Psoas muscle (tissue), 8 donors: ENCODE results near the gene PXMP2. TPM values are rescaled to one million over a fixed set of nuclear protein-coding genes. Genes with fewer than 3 reads are reported as not detected.

Experiments
- ATAC-seq, 4 donors: fragments of 200-7000 bp; cut with Tn5 transposase; one replicate each; pipeline ENCODE4 v1.9.1; 2020; ENCODE audit warnings: moderate library complexity in 3 of 4, mild to moderate bottlenecking in 2 of 4
- DNase-seq, 2 donors: peaks; one replicate each; pipeline ENCODE4 v3.0.0-alpha.2; 2020
- H3K27ac ChIP-seq: fragments of 200-600 bp; one replicate; pipeline ENCODE4 v1.8.0; 2022
- H3K27me3 ChIP-seq, 3 donors: fragments of 200-600 bp in 1 of 3; one replicate each; pipeline versions ENCODE4 v1.6.1 to v1.8.0; 2013 to 2022; ENCODE audit warnings: low read length in 2 of 3, mild to moderate bottlenecking in 2 of 3, moderate library complexity in 1 of 3; ENCODE audit not compliant: insufficient read depth in 3 of 3
- H3K36me3 ChIP-seq, 2 donors: fragments of 200-600 bp in 1 of 2; one replicate each; pipeline versions ENCODE4 v1.6.1 to v1.8.0; 2013 to 2022; ENCODE audit warnings: low read depth in 1 of 2, mild to moderate bottlenecking in 1 of 2, moderate library complexity in 1 of 2; ENCODE audit not compliant: insufficient read depth in 1 of 2
- H3K4me1 ChIP-seq: fragments of 200-600 bp; one replicate; pipeline ENCODE4 v1.8.0; 2022
- H3K4me3 ChIP-seq: fragments of 200-600 bp; one replicate; pipeline ENCODE4 v1.8.0; 2022; ENCODE audit warnings: mild to moderate bottlenecking
- H3K9me3 ChIP-seq: fragments of 200-600 bp; one replicate; pipeline ENCODE4 v1.8.0; 2022
- WGBS, 3 donors: extraction: QIAGEN DNeasy Blood & Tissue Kit; methylation state at CpG; one replicate each; pipeline versions ENCODE4 v1.1.6 to v1.1.7; 2013; 5-methylcytosine and 5-hydroxymethylcytosine counted together
- intact Hi-C, 2 donors: fragments of 100-400 bp; cut with DNase I; formaldehyde crosslinking; loops; one replicate each; pipeline versions ENCODE4 v1.11.0 to v1.14.2; 2022
- long read RNA-seq, 2 donors: library from polyadenylated mRNA; unstranded; transcript quantifications; one replicate each; pipeline ENCODE4 v2.0.0, GENCODE V29; 2021
- polyA plus RNA-seq, 3 donors: library from polyadenylated mRNA; stranded (reverse); fragments of 200-250 nt; gene quantifications; one replicate each; pipeline ENCODE4 v1.2.3, GENCODE V29; 2013
- total RNA-seq, 4 donors: library from RNA; stranded (reverse); fragmentation: NEBNext Ultra II Directional in 2 of 4; extraction: Animal tissue kit (Norgen Biotek cat#: 25700) in 2 of 4; gene quantifications; one replicate each; pipeline versions ENCODE4 v1.2.1 to v1.2.4, GENCODE V29; 2021 to 2023
- TF ChIP-seq, protein P1 (sequence below): fragments of 200-600 bp; IDR thresholded peaks from one replicate; pipeline ENCODE4 v1.8.0; 2022; ENCODE audit warnings: antibody characterized with exemption
- donor health status: healthy with polysubstance abuse.
- donor health status: DM: no; HTN: no; CAD: no; lungs with moderate emphysema.
- donor health status: Bipolar disorder and iron deficiency.
- donor health status: healthy.
- donor health status: DM: yes; HTN: yes; CAD: no.
- donor health status: DM: no; HTN: no; CAD: no.
- donor health status: DM: no; HTN: no; CAD: no.
- donor health status: DM: yes; HTN: yes; CAD: no.

The PXMP2 gene
- total RNA-seq (10 to 100 TPM; 13.1 to 36.8 (median 19.3) TPM), polyA plus RNA-seq (10 to 100 TPM; 22.4 to 28.7 (median 23.7) TPM)
- long read RNA-seq, donor 1, transcript PXMP2-201 (5 exons, 957 nt) = major isoform, 37 of 40 reads
- long read RNA-seq, donor 1, partial matches to known transcripts = 2 of 40 reads
- long read RNA-seq, donor 1, other reads (novel, unspliced or antisense) = 1 of 40 reads
- long read RNA-seq, donor 2, transcript PXMP2-201 (5 exons, 957 nt) = major isoform, 40 of 51 reads
- long read RNA-seq, donor 2, partial matches to known transcripts = 3 of 51 reads
- long read RNA-seq, donor 2, other reads (novel, unspliced or antisense) = 7 of 51 reads

- H3K27me3 ChIP-seq = no peaks in the 10 kb centered on the region
- TF ChIP-seq, protein P1, sequence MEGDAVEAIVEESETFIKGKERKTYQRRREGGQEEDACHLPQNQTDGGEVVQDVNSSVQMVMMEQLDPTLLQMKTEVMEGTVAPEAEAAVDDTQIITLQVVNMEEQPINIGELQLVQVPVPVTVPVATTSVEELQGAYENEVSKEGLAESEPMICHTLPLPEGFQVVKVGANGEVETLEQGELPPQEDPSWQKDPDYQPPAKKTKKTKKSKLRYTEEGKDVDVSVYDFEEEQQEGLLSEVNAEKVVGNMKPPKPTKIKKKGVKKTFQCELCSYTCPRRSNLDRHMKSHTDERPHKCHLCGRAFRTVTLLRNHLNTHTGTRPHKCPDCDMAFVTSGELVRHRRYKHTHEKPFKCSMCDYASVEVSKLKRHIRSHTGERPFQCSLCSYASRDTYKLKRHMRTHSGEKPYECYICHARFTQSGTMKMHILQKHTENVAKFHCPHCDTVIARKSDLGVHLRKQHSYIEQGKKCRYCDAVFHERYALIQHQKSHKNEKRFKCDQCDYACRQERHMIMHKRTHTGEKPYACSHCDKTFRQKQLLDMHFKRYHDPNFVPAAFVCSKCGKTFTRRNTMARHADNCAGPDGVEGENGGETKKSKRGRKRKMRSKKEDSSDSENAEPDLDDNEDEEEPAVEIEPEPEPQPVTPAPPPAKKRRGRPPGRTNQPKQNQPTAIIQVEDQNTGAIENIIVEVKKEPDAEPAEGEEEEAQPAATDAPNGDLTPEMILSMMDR = peak; percentile 3
- WGBS, 3 donors = 0 to 1% (median 0%) methylated on average over 86 to 134 of the region's 134 CpGs
- DNase-seq (peak; percentile 98), ATAC-seq (peak; percentile 99 to 100 (median 100))
- intact Hi-C loops = no loop called here
- H3K4me3 ChIP-seq = peak within 1 kb of the TSS; percentile 75
- no peaks in the 10 kb centered on the region for H3K4me1 ChIP-seq
- H3K36me3 ChIP-seq = peaks cover 0 to 12% of the 10 kb centered on the region in 2 donors
- no peaks in the 10 kb centered on the region for H3K9me3 ChIP-seq
- peak within 1 kb of the TSS; percentile 65 for H3K27ac ChIP-seq
These were observed at the start of gene PXMP2, which contains the start of gene POLE for GRCh38 chr12:132687211-132688164. Gene PXMP2 (plus strand): TSS chr12:132687587. CDS start chr12:132687671, 84 bp downstream. Gene POLE (minus strand): TSS chr12:132687342. CDS start chr12:132687315, 27 bp downstream.

- no peaks in the 10 kb centered on the region for H3K4me1 ChIP-seq
- 87 to 93% (median 90%) methylated on average over 18 of the region's 18 CpGs for WGBS, 3 donors
- intact Hi-C loops = no loop called here
- TF ChIP-seq, protein P1 = no peak
- DNase-seq (no peak), ATAC-seq (no peak)
- no peak overlapping the region for H3K27ac ChIP-seq
- no peaks in the 10 kb centered on the region for H3K27me3 ChIP-seq
- no peaks in the 10 kb centered on the region for H3K9me3 ChIP-seq
- peaks cover 0 to 82% of the 10 kb centered on the region in 2 donors for H3K36me3 ChIP-seq
- H3K4me3 ChIP-seq = no peak overlapping the region
These were observed 49.6 kb upstream of the PXMP2 start for GRCh38 chr12:132637811-132638210.

GRCh38 chr12:132638541-132639408 is 48.6 kb upstream of the PXMP2 start:
- intact Hi-C loops = no loop called here
- Histone ChIP-seq H3K27me3 (no peaks in the 10 kb centered on the region), H3K36me3 (peaks cover 0 to 82% of the 10 kb centered on the region in 2 donors), H3K4me1 (no peaks in the 10 kb centered on the region), H3K27ac (no peak overlapping the region), H3K9me3 (no peaks in the 10 kb centered on the region), H3K4me3 (no peak overlapping the region)
- peak in 3 of 4 donors; percentile 60 to 65 (median 61) for ATAC-seq
- WGBS, 3 donors = 77 to 79% (median 77%) methylated on average over 23 to 25 of the region's 25 CpGs
- TF ChIP-seq, protein P1 = peak; percentile 70
- DNase-seq = peak; percentile 54 to 75

GRCh38 chr12:132639956-132640520 is 47.3 kb upstream of the PXMP2 start:
- Histone ChIP-seq H3K36me3 (peaks cover 0 to 72% of the 10 kb centered on the region in 2 donors), H3K4me1 (no peaks in the 10 kb centered on the region), H3K27ac (no peak overlapping the region), H3K27me3 (no peaks in the 10 kb centered on the region), H3K9me3 (no peaks in the 10 kb centered on the region), H3K4me3 (no peak overlapping the region)
- intact Hi-C loops = loop anchor here in 1 of 2 donors (2.0 kb wide), 1 partner anchor 225 kb away; no protein-coding TSS in a partner anchor
- no peak for DNase-seq
- 89 to 90% (median 89%) methylated on average over 12 of the region's 12 CpGs for WGBS, 3 donors
- ATAC-seq = no peak
- TF ChIP-seq, protein P1 = no peak
